DOHH2 (cell line): Measurements from ENCODE around the gene HAUS5.

ENCODE experiments used
- H3F3A ChIP-seq: fragments of 200-600 bp; sonication (generic), shearing (Covaris generic); 2 replicates; pipeline ENCODE4 v1.6.0; 2016; ENCODE audit warnings: antibody characterized with exemption, mild to moderate bottlenecking; ENCODE audit not compliant: control insufficient read depth, insufficient read depth
- H3K27ac ChIP-seq: fragments of 200-600 bp; sonication (generic); 2 replicates; pipeline ENCODE4 v1.5.1; 2014; ENCODE audit warnings: low read depth, mild to moderate bottlenecking, low read length, moderate library complexity
- H3K27me3 ChIP-seq: fragments of 200-600 bp; sonication (generic); 2 replicates; pipeline ENCODE4 v1.6.1; 2014; ENCODE audit warnings: mild to moderate bottlenecking, low read length, mixed read lengths; ENCODE audit not compliant: control insufficient read depth
- H3K36me3 ChIP-seq: fragments of 200-600 bp; sonication (generic); 2 replicates; pipeline ENCODE4 v1.6.1; 2014; ENCODE audit warnings: mild to moderate bottlenecking, low read length, moderate library complexity, mixed read lengths; ENCODE audit not compliant: control insufficient read depth
- H3K4me1 ChIP-seq: fragments of 200-600 bp; sonication (generic); 2 replicates; pipeline ENCODE4 v1.6.1; 2014; ENCODE audit warnings: mild to moderate bottlenecking, low read length, mixed read lengths; ENCODE audit not compliant: control insufficient read depth
- H3K4me2 ChIP-seq: fragments of 200-600 bp; sonication (generic); 2 replicates; pipeline ENCODE4 v1.6.0; 2014; ENCODE audit warnings: mild to moderate bottlenecking, low read length, moderate library complexity
- H3K4me3 ChIP-seq: fragments of 200-600 bp; sonication (generic); 2 replicates; pipeline ENCODE4 v1.5.1; 2014; ENCODE audit warnings: mild to moderate bottlenecking, low read length, mixed read lengths
- H3K79me2 ChIP-seq: fragments of 200-600 bp; sonication (generic); 2 replicates; pipeline ENCODE4 v1.6.1; 2014; ENCODE audit warnings: mild to moderate bottlenecking, low read length, mixed read lengths; ENCODE audit not compliant: control insufficient read depth
- H3K9me2 ChIP-seq: fragments of 200-600 bp; sonication (generic); replicated peaks from 2 replicates; pipeline ENCODE4 v1.6.1; 2014; ENCODE audit warnings: mild to moderate bottlenecking, low read length, mixed read lengths; ENCODE audit not compliant: control insufficient read depth
- H3K9me3 ChIP-seq: fragments of 200-600 bp; sonication (generic); 2 replicates; pipeline ENCODE4 v1.6.1; 2014; ENCODE audit warnings: antibody characterized with exemption, low read length, mixed read lengths; ENCODE audit not compliant: control insufficient read depth, insufficient read depth
- H4K20me1 ChIP-seq: fragments of 200-600 bp; sonication (generic); 2 replicates; pipeline ENCODE4 v1.6.0; 2014; ENCODE audit warnings: low read depth, mild to moderate bottlenecking, antibody characterized with exemption, low read length, moderate library complexity; ENCODE audit not compliant: control insufficient read depth, insufficient read depth
- CTCF ChIP-seq: fragments of 200-600 bp; sonication (generic); IDR thresholded peaks from one replicate; pipeline ENCODE4 v1.5.1; 2014; ENCODE audit warnings: antibody characterized with exemption, mild to moderate bottlenecking, low read depth, low read length; ENCODE audit not compliant: poor library complexity, severe bottlenecking
- EZH2phosphoT487 ChIP-seq: fragments of 200-600 bp; sonication (generic); IDR thresholded peaks from 2 replicates; pipeline ENCODE4 v1.6.1; 2017; ENCODE audit warnings: borderline replicate concordance, mild to moderate bottlenecking, antibody characterized with exemption, low read length, moderate library complexity, mixed read lengths

HAUS5 gene

GRCh38 chr19:35607661-35608060 lies 4.9 kb upstream of the HAUS5 start:
- peaks cover 4% of the 10 kb centered on the region; the same call in 1 of the 2 replicates for H3K9me3 ChIP-seq
- no peak overlapping the region for H3K4me3 ChIP-seq
- H4K20me1 ChIP-seq: no peaks in the 10 kb centered on the region
- TF ChIP-seq EZH2phosphoT487: no peak
- no peak for TF ChIP-seq CTCF
- H3K36me3 ChIP-seq: no peaks in the 10 kb centered on the region
- peaks cover 22% of the 10 kb centered on the region for H3K4me1 ChIP-seq
- no peaks in the 10 kb centered on the region for H3K9me2 ChIP-seq
- H3F3A ChIP-seq: no peaks in the 10 kb centered on the region
- H3K4me2 ChIP-seq: no peak overlapping the region
- no peak overlapping the region for H3K27ac ChIP-seq
- peaks cover under 1% of the 10 kb centered on the region for H3K79me2 ChIP-seq
- H3K27me3 ChIP-seq: no peaks in the 10 kb centered on the region

- no peak overlapping the region for H3K4me2 ChIP-seq
- H3K36me3 ChIP-seq: no peaks in the 10 kb centered on the region
- no peak overlapping the region for H3K27ac ChIP-seq
- no peak for TF ChIP-seq CTCF
- no peak for TF ChIP-seq EZH2phosphoT487
- H4K20me1 ChIP-seq: no peaks in the 10 kb centered on the region
- H3K79me2 ChIP-seq: peaks cover 6% of the 10 kb centered on the region
- H3K4me3 ChIP-seq: no peak overlapping the region
- H3K4me1 ChIP-seq: peaks cover 24% of the 10 kb centered on the region
- no peaks in the 10 kb centered on the region for H3F3A ChIP-seq
- H3K27me3 ChIP-seq: no peaks in the 10 kb centered on the region
- H3K9me2 ChIP-seq: no peaks in the 10 kb centered on the region
- peaks cover 4% of the 10 kb centered on the region; the same call in 1 of the 2 replicates for H3K9me3 ChIP-seq
These were observed 4.3 kb upstream of the HAUS5 start for GRCh38 chr19:35608251-35608650.

- H3K36me3 ChIP-seq: peaks cover 8% of the 10 kb centered on the region
- no peaks in the 10 kb centered on the region for H3F3A ChIP-seq
- no peaks in the 10 kb centered on the region for H4K20me1 ChIP-seq
- peaks cover 15% of the 10 kb centered on the region for H3K79me2 ChIP-seq
- no peaks in the 10 kb centered on the region for H3K27me3 ChIP-seq
- H3K27ac ChIP-seq: no peak overlapping the region
- peaks cover 4% of the 10 kb centered on the region; the same call in 1 of the 2 replicates for H3K9me3 ChIP-seq
- H3K4me3 ChIP-seq: peak overlapping the region; percentile 16; the same call in 1 of the 2 replicates
- TF ChIP-seq EZH2phosphoT487: no peak
- TF ChIP-seq CTCF: no peak
- H3K4me1 ChIP-seq: peaks cover 28% of the 10 kb centered on the region
- no peaks in the 10 kb centered on the region for H3K9me2 ChIP-seq
- H3K4me2 ChIP-seq: peak overlapping the region; percentile 27
These were observed 2.6 kb upstream of the HAUS5 start for GRCh38 chr19:35609851-35610353.
